ENCODE measurements around the gene KRTAP5-4. TPM values are rescaled to one million over a fixed set of nuclear protein-coding genes. Genes with fewer than 3 reads are reported as not detected.
"Not testable (repeated sequence)": the region's sequence is repeated elsewhere in the genome, so short reads cannot be mapped to it uniquely, and the experiment has no call there.

Gene KRTAP5-4
- total and polyA plus RNA-seq, 2 donors (not counting 1 experiment from before 2014, with no cell fraction given): not detected

GRCh38 chr11:1600626-1601025 lies 21.3 kb downstream of the KRTAP5-4 start:
- H3K27ac ChIP-seq (ENCODE audit: insufficient read depth, low read length): no peak overlapping the region
- H3K9me3 ChIP-seq (ENCODE audit: control insufficient read depth, insufficient read depth, low read depth, low read length): no peaks in the 10 kb centered on the region
- H4K20me1 ChIP-seq (ENCODE audit: control insufficient read depth, extremely low read depth, insufficient read depth, low read length): no peaks in the 10 kb centered on the region
- H3K4me2 ChIP-seq (ENCODE audit: extremely low read depth, insufficient read depth, low read length): no peak overlapping the region
- DNase-seq (ENCODE audit: low read depth in 2 of 2): no peak
- no peak overlapping the region for H3K9ac ChIP-seq (ENCODE audit: insufficient read depth, low read length)
- H3K4me1 ChIP-seq (ENCODE audit: control insufficient read depth, extremely low read depth, insufficient read depth, low read length): no peaks in the 10 kb centered on the region
- H3K27me3 ChIP-seq (ENCODE audit: control insufficient read depth, insufficient read depth, low read length): peaks cover 3% of the 10 kb centered on the region
- no peaks in the 10 kb centered on the region for H3K36me3 ChIP-seq (ENCODE audit: control insufficient read depth, insufficient read depth, low read length)
- no peak overlapping the region for H3K4me3 ChIP-seq (replicated peaks in 1 of 4; ENCODE audit: control extremely low read depth in 1 of 4, insufficient read depth in 1 of 4, low read depth in 3 of 4, low read length in 4 of 4)
- TF ChIP-seq CTCF (conservative IDR thresholded peaks at IDR 0.05 in 1 of 2, IDR thresholded peaks at IDR 0.05 in 1 of 2; ENCODE audit: low read depth in 1 of 2, low read length in 2 of 2) (no peak), EZH2 (IDR thresholded peaks at IDR 0.05; ENCODE audit: low read length, missing control alignments) (no peak)
- H2AFZ ChIP-seq (ENCODE audit: low read length): no peak overlapping the region
- no peaks in the 10 kb centered on the region for H3K79me2 ChIP-seq (ENCODE audit: control insufficient read depth, insufficient read depth, low read length)

GRCh38 chr11:1598816-1599215 lies 23.1 kb downstream of the KRTAP5-4 start:
- Histone ChIP-seq H3K79me2 (ENCODE audit: control insufficient read depth, insufficient read depth, low read length) (no peaks in the 10 kb centered on the region), H2AFZ (ENCODE audit: low read length) (no peak overlapping the region), H3K4me2 (ENCODE audit: extremely low read depth, insufficient read depth, low read length) (no peak overlapping the region), H3K9me3 (ENCODE audit: control insufficient read depth, insufficient read depth, low read depth, low read length) (no peaks in the 10 kb centered on the region), H3K36me3 (ENCODE audit: control insufficient read depth, insufficient read depth, low read length) (no peaks in the 10 kb centered on the region), H3K27me3 (ENCODE audit: control insufficient read depth, insufficient read depth, low read length) (peaks cover 3% of the 10 kb centered on the region), H3K4me3 (replicated peaks in 1 of 4; ENCODE audit: control extremely low read depth in 1 of 4, insufficient read depth in 1 of 4, low read depth in 3 of 4, low read length in 4 of 4) (no peak overlapping the region), H3K27ac (ENCODE audit: insufficient read depth, low read length) (no peak overlapping the region), H4K20me1 (ENCODE audit: control insufficient read depth, extremely low read depth, insufficient read depth, low read length) (no peaks in the 10 kb centered on the region), H3K4me1 (ENCODE audit: control insufficient read depth, extremely low read depth, insufficient read depth, low read length) (no peaks in the 10 kb centered on the region), H3K9ac (ENCODE audit: insufficient read depth, low read length) (no peak overlapping the region)
- DNase-seq (ENCODE audit: low read depth in 2 of 2): no peak
- TF ChIP-seq CTCF (conservative IDR thresholded peaks at IDR 0.05 in 1 of 2, IDR thresholded peaks at IDR 0.05 in 1 of 2; ENCODE audit: low read depth in 1 of 2, low read length in 2 of 2) (no peak), EZH2 (IDR thresholded peaks at IDR 0.05; ENCODE audit: low read length, missing control alignments) (no peak)

GRCh38 chr11:1598406-1598805 lies 23.5 kb downstream of the KRTAP5-4 start:
- H3K9ac ChIP-seq (ENCODE audit: insufficient read depth, low read length); H2AFZ ChIP-seq (ENCODE audit: low read length); H3K27ac ChIP-seq (ENCODE audit: insufficient read depth, low read length); H4K20me1 ChIP-seq (ENCODE audit: control insufficient read depth, extremely low read depth, insufficient read depth, low read length); H3K9me3 ChIP-seq (ENCODE audit: control insufficient read depth, insufficient read depth, low read depth, low read length); H3K36me3 ChIP-seq (ENCODE audit: control insufficient read depth, insufficient read depth, low read length); H3K4me3 ChIP-seq (replicated peaks in 1 of 4; ENCODE audit: control extremely low read depth in 1 of 4, insufficient read depth in 1 of 4, low read depth in 3 of 4, low read length in 4 of 4); DNase-seq (ENCODE audit: low read depth in 2 of 2); H3K79me2 ChIP-seq (ENCODE audit: control insufficient read depth, insufficient read depth, low read length); H3K4me2 ChIP-seq (ENCODE audit: extremely low read depth, insufficient read depth, low read length); H3K27me3 ChIP-seq (ENCODE audit: control insufficient read depth, insufficient read depth, low read length); H3K4me1 ChIP-seq (ENCODE audit: control insufficient read depth, extremely low read depth, insufficient read depth, low read length): not testable (repeated sequence)
